ENCODE results near the gene ST6GALNAC3.

ST6GALNAC3 gene

GRCh38 chr1:76262601-76263000 lies 188.1 kb downstream of the ST6GALNAC3 start:
- Histone ChIP-seq H3K79me2 (ENCODE audit: low read length) (no peaks in the 10 kb centered on the region), H2AFZ (ENCODE audit: low read depth, low read length) (no peak overlapping the region), H3K36me3 (replicated peaks; ENCODE audit: low read depth, low read length) (no peaks in the 10 kb centered on the region), H3K27me3 (ENCODE audit: low read depth, low read length) (no peaks in the 10 kb centered on the region), H3K4me3 (ENCODE audit: low read length) (no peak overlapping the region), H4K20me1 (ENCODE audit: insufficient read depth, low read length) (no peaks in the 10 kb centered on the region), H3K9me3 (ENCODE audit: insufficient read depth, low read length) (no peaks in the 10 kb centered on the region), H3K4me1 (ENCODE audit: low read length) (no peaks in the 10 kb centered on the region), H3K4me2 (ENCODE audit: low read length) (no peak overlapping the region), H3K27ac (ENCODE audit: low read length) (no peak overlapping the region), H3K9ac (ENCODE audit: low read length) (no peak overlapping the region)
- TF ChIP-seq CTCF (IDR thresholded peaks at IDR 0.05; ENCODE audit: low read depth, low read length) (no peak), EZH2phosphoT487 (IDR thresholded peaks at IDR 0.05; ENCODE audit: low read depth) (no peak)

GRCh38 chr1:76264642-76265041 lies 190.1 kb downstream of the ST6GALNAC3 start:
- H3K36me3 ChIP-seq (replicated peaks; ENCODE audit: low read depth, low read length), result no peaks in the 10 kb centered on the region
- no peak overlapping the region for H3K4me3 ChIP-seq (ENCODE audit: low read length)
- H3K27ac ChIP-seq (ENCODE audit: low read length), result no peak overlapping the region
- no peak overlapping the region for H3K4me2 ChIP-seq (ENCODE audit: low read length)
- H2AFZ ChIP-seq (ENCODE audit: low read depth, low read length), result no peak overlapping the region
- H3K9ac ChIP-seq (ENCODE audit: low read length), result no peak overlapping the region
- H3K9me3 ChIP-seq (ENCODE audit: insufficient read depth, low read length), result no peaks in the 10 kb centered on the region
- no peak for TF ChIP-seq CTCF (IDR thresholded peaks at IDR 0.05; ENCODE audit: low read depth, low read length)
- no peak for TF ChIP-seq EZH2phosphoT487 (IDR thresholded peaks at IDR 0.05; ENCODE audit: low read depth)
- H3K4me1 ChIP-seq (ENCODE audit: low read length), result no peaks in the 10 kb centered on the region
- no peaks in the 10 kb centered on the region for H3K79me2 ChIP-seq (ENCODE audit: low read length)
- no peaks in the 10 kb centered on the region for H4K20me1 ChIP-seq (ENCODE audit: insufficient read depth, low read length)
- H3K27me3 ChIP-seq (ENCODE audit: low read depth, low read length), result no peaks in the 10 kb centered on the region

- H3K27me3 ChIP-seq (ENCODE audit: low read depth, low read length), result no peaks in the 10 kb centered on the region
- no peaks in the 10 kb centered on the region for H3K4me1 ChIP-seq (ENCODE audit: low read length)
- no peak overlapping the region for H2AFZ ChIP-seq (ENCODE audit: low read depth, low read length)
- H3K4me2 ChIP-seq (ENCODE audit: low read length), result no peak overlapping the region
- H3K9me3 ChIP-seq (ENCODE audit: insufficient read depth, low read length), result no peaks in the 10 kb centered on the region
- TF ChIP-seq CTCF (IDR thresholded peaks at IDR 0.05; ENCODE audit: low read depth, low read length) (no peak), EZH2phosphoT487 (IDR thresholded peaks at IDR 0.05; ENCODE audit: low read depth) (no peak)
- no peak overlapping the region for H3K4me3 ChIP-seq (ENCODE audit: low read length)
- no peaks in the 10 kb centered on the region for H4K20me1 ChIP-seq (ENCODE audit: insufficient read depth, low read length)
- no peaks in the 10 kb centered on the region for H3K36me3 ChIP-seq (replicated peaks; ENCODE audit: low read depth, low read length)
- H3K27ac ChIP-seq (ENCODE audit: low read length), result no peak overlapping the region
- H3K9ac ChIP-seq (ENCODE audit: low read length), result no peak overlapping the region
- no peaks in the 10 kb centered on the region for H3K79me2 ChIP-seq (ENCODE audit: low read length)
Measured at GRCh38 chr1:76266762-76267161, 192.2 kb downstream of the ST6GALNAC3 start.

DNA sequence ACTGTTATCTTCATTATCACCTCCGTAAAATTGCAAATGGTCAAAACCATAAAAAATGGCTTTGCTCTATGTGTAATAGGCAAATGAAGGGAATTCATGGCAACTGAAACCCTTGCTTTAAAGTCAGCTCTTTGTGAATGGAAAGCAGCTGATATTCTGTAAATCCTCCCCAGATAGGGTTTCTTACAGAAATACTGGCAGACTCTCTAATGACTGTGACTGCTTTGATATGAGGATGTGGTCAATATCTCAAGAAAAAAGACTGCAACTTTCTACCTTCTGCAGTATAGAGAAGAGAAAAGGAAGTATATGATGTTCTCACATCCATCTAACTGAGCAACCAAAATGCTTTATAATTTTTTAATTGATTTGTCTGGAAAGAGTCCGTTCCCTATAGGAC lies 193.1 kb downstream of the ST6GALNAC3 start:
- no peaks in the 10 kb centered on the region for H4K20me1 ChIP-seq (ENCODE audit: insufficient read depth, low read length)
- no peaks in the 10 kb centered on the region for H3K27me3 ChIP-seq (ENCODE audit: low read depth, low read length)
- no peaks in the 10 kb centered on the region for H3K36me3 ChIP-seq (replicated peaks; ENCODE audit: low read depth, low read length)
- H2AFZ ChIP-seq (ENCODE audit: low read depth, low read length), result no peak overlapping the region
- H3K9ac ChIP-seq (ENCODE audit: low read length), result no peak overlapping the region
- H3K4me1 ChIP-seq (ENCODE audit: low read length), result no peaks in the 10 kb centered on the region
- no peak overlapping the region for H3K4me3 ChIP-seq (ENCODE audit: low read length)
- no peak overlapping the region for H3K27ac ChIP-seq (ENCODE audit: low read length)
- TF ChIP-seq EZH2phosphoT487 (IDR thresholded peaks at IDR 0.05; ENCODE audit: low read depth), result no peak
- no peak for TF ChIP-seq CTCF (IDR thresholded peaks at IDR 0.05; ENCODE audit: low read depth, low read length)
- H3K4me2 ChIP-seq (ENCODE audit: low read length), result no peak overlapping the region
- no peaks in the 10 kb centered on the region for H3K9me3 ChIP-seq (ENCODE audit: insufficient read depth, low read length)
- no peaks in the 10 kb centered on the region for H3K79me2 ChIP-seq (ENCODE audit: low read length)
